HEK293 (cell line): ENCODE data around the gene SPRN.

Experiments
- CTCF ChIA-PET: fragments of 350-600 bp; formaldehyde crosslinking; extraction: SDS; loops from one replicate; lab custom pipeline; 2021; ENCODE audit warnings: antibody characterized with exemption; lab: Yijun Ruan, JAX
- POLR2A ChIA-PET: fragments of 300-600 bp; formaldehyde crosslinking; extraction: SDS; loops from one replicate; lab custom pipeline; 2020; ENCODE audit warnings: antibody characterized with exemption, inconsistent platforms; lab: Yijun Ruan, JAX
- H3K27ac ChIP-seq: fragments of 200-500 bp; sonication (Bioruptor generic); 2 replicates; pipeline ENCODE4 v1.5.1; 2014; ENCODE audit warnings: low read depth, low read length, control low read depth, inconsistent platforms; ENCODE audit errors: extremely low read depth
- H3K36me3 ChIP-seq, 2 experiments: fragments of 200-500 bp in 1 of 2; sonication (Bioruptor generic) in 1 of 2; 1 replicate in 1 of 2; 2 replicates in 1 of 2; pipeline ENCODE4 v1.5.1; 2014 to 2017; ENCODE audit warnings: inconsistent platforms in 2 of 2, low read length in 2 of 2; ENCODE audit not compliant: control insufficient read depth in 2 of 2, insufficient read depth in 1 of 2
- H3K4me1 ChIP-seq: fragments of 200-500 bp; sonication (Bioruptor generic); 2 replicates; pipeline ENCODE4 v1.5.1; 2014; ENCODE audit warnings: mild to moderate bottlenecking, low read length, inconsistent platforms; ENCODE audit not compliant: control insufficient read depth, insufficient read depth
- H3K4me3 ChIP-seq: 2 replicates; pipeline ENCODE4 v1.5.1; 2011; ENCODE audit warnings: low read depth, mild to moderate bottlenecking, control low read depth, low read length, moderate library complexity
- H3K9me3 ChIP-seq: fragments of 200-500 bp; sonication (Bioruptor generic); 2 replicates; pipeline ENCODE4 v1.5.1; 2014; ENCODE audit warnings: low read depth, low read length, inconsistent platforms; ENCODE audit not compliant: control insufficient read depth, insufficient read depth
- SETDB1 ChIP-seq: IDR thresholded peaks from one replicate; pipeline ENCODE4 v1.6.1; 2017; ENCODE audit warnings: mild to moderate bottlenecking, low read length, moderate library complexity, mixed read lengths; ENCODE audit not compliant: insufficient read length
- TRIM28 ChIP-seq: IDR thresholded peaks from 2 replicates; pipeline ENCODE4 v1.6.1; 2011; ENCODE audit warnings: low read length, control low read depth, borderline replicate concordance
- ZFHX2 ChIP-seq: fragments of 450-650 bp; formaldehyde crosslinking; conservative IDR thresholded peaks from 2 replicates; pipeline ENCODE4 v1.5.1; 2016; ENCODE audit warnings: missing biosample characterization, missing genetic modification characterization
- ZNF140 ChIP-seq: fragments of 450-650 bp; formaldehyde crosslinking; IDR thresholded peaks from 2 replicates; pipeline ENCODE4 v1.5.1; 2016; ENCODE audit warnings: missing biosample characterization, missing genetic modification characterization
- ZNF221 ChIP-seq: fragments of 450-650 bp; formaldehyde crosslinking; IDR thresholded peaks from 2 replicates; pipeline ENCODE4 v1.5.1; 2017; ENCODE audit warnings: missing biosample characterization, missing genetic modification characterization, borderline replicate concordance
- ZNF391 ChIP-seq: fragments of 450-650 bp; formaldehyde crosslinking; IDR thresholded peaks from 2 replicates; pipeline ENCODE4 v1.5.1; 2016; ENCODE audit warnings: low read depth, missing biosample characterization, missing genetic modification characterization, borderline replicate concordance
- ZNF558 ChIP-seq: fragments of 450-650 bp; formaldehyde crosslinking; IDR thresholded peaks from 2 replicates; pipeline ENCODE4 v1.5.1; 2016; ENCODE audit warnings: missing biosample characterization, missing genetic modification characterization
- ZNF560 ChIP-seq: fragments of 450-650 bp; formaldehyde crosslinking; IDR thresholded peaks from 2 replicates; pipeline ENCODE4 v1.5.1; 2017; ENCODE audit warnings: missing biosample characterization, missing genetic modification characterization, borderline replicate concordance
- ZNF654 ChIP-seq: fragments of 450-650 bp; formaldehyde crosslinking; IDR thresholded peaks from 2 replicates; pipeline ENCODE4 v1.5.1; 2016; ENCODE audit warnings: low read depth, missing biosample characterization, missing genetic modification characterization
- TF ChIP-seq, protein P1 (sequence below): fragments of 450-650 bp; formaldehyde crosslinking; IDR thresholded peaks from 2 replicates; pipeline ENCODE4 v1.5.1; 2016; ENCODE audit warnings: missing biosample characterization, missing genetic modification characterization
- TF ChIP-seq, protein P2 (sequence below): fragments of 450-650 bp; formaldehyde crosslinking; IDR thresholded peaks from 2 replicates; pipeline ENCODE4 v1.5.1; 2016; ENCODE audit warnings: missing biosample characterization, missing genetic modification characterization
- TF ChIP-seq, protein P3 (sequence below): fragments of 450-650 bp; formaldehyde crosslinking; IDR thresholded peaks from 2 replicates; pipeline ENCODE4 v1.5.1; 2016; ENCODE audit warnings: missing biosample characterization, missing genetic modification characterization, low read depth

The SPRN gene

DNA sequence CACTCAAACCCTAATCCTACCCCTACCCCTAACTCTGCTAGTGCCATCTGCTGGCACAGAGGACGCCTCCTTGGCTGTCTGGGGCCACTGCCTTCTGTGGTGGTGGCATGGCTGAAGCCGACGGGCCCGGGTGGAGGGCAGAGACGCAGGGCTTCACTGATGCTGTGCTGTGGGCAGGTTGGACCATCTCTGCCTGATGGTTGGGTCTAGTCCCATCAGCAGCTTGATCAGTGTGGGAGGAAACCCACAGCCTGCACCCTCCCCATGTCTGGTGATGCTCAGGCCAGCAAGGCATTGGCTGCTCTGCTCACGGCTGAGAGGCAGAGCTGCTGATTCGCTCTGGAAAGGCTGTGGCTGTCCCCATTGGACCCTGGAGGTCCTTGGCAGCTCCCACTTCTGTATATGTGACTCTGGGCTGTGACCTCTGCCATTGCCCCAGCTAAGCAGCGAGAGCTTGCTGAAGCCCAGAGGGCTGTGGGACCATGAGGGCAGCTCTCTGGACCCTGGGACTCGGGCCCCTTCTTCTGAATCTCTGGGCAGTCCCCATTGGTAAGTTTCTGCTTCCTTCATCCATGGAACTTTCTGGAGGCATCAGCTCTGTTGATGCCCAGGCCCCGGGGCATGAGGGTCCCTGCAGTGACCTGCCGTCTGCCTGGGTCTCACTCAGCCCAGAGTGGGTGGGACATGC, 29.2 kb upstream of the SPRN start, which contains the start of gene SCART1:
SCART1 (plus strand) TSS at position 430 of the 688 bp plus-strand sequence; CDS start at position 483, 53 bp downstream.
- no peak for TF ChIP-seq ZNF391 (tag by site-specific recombination)
- TF ChIP-seq ZFHX2 (tag by site-specific recombination): peak; percentile 7; the same call in 1 of the 2 replicates
- Histone ChIP-seq H3K27ac (no peak within 1 kb of the TSS), H3K9me3 (no peaks in the 10 kb centered on the region), H3K4me1 (no peaks in the 10 kb centered on the region), H3K4me3 (no peak within 1 kb of the TSS), H3K36me3 (no peaks in the 10 kb centered on the region)
- ChIA-PET CTCF (interaction anchor here (1.1 kb wide), 1 partner anchor 15 kb away, joined by 6 read pairs; no protein-coding TSS in a partner anchor), POLR2A (no interaction called here)

DNA sequence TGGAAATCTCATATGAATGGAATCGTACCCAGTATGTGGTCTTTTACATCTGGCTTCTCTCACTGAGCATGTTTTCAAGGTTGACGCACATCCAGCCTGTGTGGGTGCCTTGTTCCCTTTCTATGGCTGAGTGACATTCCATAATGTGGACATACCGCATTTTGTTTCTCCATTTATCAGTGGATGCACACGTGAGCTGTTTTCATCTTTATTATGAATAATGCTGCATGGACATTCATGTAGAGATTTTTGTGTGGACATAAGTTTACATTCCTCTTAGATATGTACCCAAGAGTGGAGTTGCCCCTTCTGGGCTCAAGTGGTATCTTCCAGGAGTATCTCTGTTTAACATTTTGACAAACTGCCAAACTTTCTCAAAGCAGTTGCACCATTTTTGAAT, 28.0 kb upstream of the SPRN start:
- POLR2A ChIA-PET: no interaction called here
- TF ChIP-seq, protein P1, sequence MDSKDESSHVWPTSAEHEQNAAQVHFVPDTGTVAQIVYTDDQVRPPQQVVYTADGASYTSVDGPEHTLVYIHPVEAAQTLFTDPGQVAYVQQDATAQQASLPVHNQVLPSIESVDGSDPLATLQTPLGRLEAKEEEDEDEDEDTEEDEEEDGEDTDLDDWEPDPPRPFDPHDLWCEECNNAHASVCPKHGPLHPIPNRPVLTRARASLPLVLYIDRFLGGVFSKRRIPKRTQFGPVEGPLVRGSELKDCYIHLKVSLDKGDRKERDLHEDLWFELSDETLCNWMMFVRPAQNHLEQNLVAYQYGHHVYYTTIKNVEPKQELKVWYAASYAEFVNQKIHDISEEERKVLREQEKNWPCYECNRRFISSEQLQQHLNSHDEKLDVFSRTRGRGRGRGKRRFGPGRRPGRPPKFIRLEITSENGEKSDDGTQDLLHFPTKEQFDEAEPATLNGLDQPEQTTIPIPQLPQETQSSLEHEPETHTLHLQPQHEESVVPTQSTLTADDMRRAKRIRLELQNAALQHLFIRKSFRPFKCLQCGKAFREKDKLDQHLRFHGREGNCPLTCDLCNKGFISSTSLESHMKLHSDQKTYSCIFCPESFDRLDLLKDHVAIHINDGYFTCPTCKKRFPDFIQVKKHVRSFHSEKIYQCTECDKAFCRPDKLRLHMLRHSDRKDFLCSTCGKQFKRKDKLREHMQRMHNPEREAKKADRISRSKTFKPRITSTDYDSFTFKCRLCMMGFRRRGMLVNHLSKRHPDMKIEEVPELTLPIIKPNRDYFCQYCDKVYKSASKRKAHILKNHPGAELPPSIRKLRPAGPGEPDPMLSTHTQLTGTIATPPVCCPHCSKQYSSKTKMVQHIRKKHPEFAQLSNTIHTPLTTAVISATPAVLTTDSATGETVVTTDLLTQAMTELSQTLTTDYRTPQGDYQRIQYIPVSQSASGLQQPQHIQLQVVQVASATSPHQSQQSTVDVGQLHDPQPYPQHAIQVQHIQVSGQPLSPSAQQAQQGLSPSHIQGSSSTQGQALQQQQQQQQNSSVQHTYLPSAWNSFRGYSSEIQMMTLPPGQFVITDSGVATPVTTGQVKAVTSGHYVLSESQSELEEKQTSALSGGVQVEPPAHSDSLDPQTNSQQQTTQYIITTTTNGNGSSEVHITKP (tag by site-specific recombination): peak; percentile 82
- TF ChIP-seq ZNF560 (tag by site-specific recombination): no peak
- TF ChIP-seq TRIM28: no peak
- no peak for TF ChIP-seq ZNF654 (tag by site-specific recombination)
- TF ChIP-seq, all 188 proteins: peak for 1
- Histone ChIP-seq H3K36me3 (no peaks in the 10 kb centered on the region), H3K27ac (no peak overlapping the region), H3K9me3 (no peaks in the 10 kb centered on the region), H3K4me3 (no peak overlapping the region), H3K4me1 (no peaks in the 10 kb centered on the region)
- CTCF ChIA-PET: no interaction called here

DNA sequence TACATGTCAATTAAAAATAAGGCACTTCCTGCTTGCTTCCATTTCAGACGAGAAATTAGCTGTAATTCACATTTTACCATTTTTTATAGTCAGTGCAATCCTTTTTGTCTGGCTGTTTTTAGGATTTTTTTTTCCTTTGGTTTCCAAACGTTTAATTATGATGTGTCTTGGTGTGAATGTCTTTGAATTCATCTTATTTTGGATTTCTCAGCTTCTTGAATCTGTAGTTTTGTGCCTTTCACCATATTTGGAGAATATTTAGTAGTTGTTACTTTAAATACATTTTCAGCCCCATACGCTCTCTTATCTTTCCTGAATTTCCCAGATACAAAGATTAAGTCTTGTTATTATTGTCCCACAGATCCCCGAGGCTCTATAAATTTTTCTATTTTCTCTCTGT, 26.9 kb upstream of the SPRN start:
- H3K4me3 ChIP-seq: no peak overlapping the region
- H3K27ac ChIP-seq: no peak overlapping the region
- no peaks in the 10 kb centered on the region for H3K9me3 ChIP-seq
- H3K36me3 ChIP-seq: no peaks in the 10 kb centered on the region
- TF ChIP-seq ZNF558 (tag by site-specific recombination): peak; percentile 96
- no peak for TF ChIP-seq ZNF221 (tag by site-specific recombination)
- TF ChIP-seq, all 188 proteins: peak for 1
- ChIA-PET POLR2A (interaction anchor here (0.6 kb wide), 1 partner anchor 302 kb away, joined by 3 read pairs; no protein-coding TSS in a partner anchor), CTCF (interaction anchor here (1.0 kb wide), 1 partner anchor 14 kb away, joined by 4 read pairs; no protein-coding TSS in a partner anchor)
- H3K4me1 ChIP-seq: no peaks in the 10 kb centered on the region

DNA sequence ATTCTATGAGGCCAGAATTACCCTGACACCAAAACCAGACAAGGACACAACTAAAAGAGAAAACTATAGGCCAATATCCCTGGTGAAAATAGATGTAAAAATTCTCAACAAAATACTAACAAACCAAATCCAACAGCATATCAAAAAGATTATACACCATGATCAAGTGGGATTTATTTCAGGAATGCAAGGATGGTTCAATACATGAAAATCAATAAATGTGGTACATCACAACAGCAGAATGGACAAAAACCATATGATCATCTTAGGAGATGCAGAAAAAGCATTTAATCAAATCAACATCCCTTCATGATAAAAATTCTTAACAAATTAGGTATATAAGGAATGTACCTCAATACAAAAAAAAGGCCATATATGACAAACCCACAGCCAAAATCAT, 23.7 kb upstream of the SPRN start:
- ChIA-PET CTCF (interaction anchor here (1.5 to 1.6 kb wide), 2 partner anchors 9 to 10 kb away, joined by 4 to 5 read pairs; no protein-coding TSS in a partner anchor), POLR2A (no interaction called here)
- Histone ChIP-seq H3K4me3 (no peak overlapping the region), H3K4me1 (no peaks in the 10 kb centered on the region), H3K9me3 (no peaks in the 10 kb centered on the region), H3K27ac (no peak overlapping the region), H3K36me3 (peaks cover 0 to 7% of the 10 kb centered on the region in 2 experiments; a peak in 1 of 3 replicates)
- peak; percentile 59 for TF ChIP-seq SETDB1
- TF ChIP-seq, protein P2, sequence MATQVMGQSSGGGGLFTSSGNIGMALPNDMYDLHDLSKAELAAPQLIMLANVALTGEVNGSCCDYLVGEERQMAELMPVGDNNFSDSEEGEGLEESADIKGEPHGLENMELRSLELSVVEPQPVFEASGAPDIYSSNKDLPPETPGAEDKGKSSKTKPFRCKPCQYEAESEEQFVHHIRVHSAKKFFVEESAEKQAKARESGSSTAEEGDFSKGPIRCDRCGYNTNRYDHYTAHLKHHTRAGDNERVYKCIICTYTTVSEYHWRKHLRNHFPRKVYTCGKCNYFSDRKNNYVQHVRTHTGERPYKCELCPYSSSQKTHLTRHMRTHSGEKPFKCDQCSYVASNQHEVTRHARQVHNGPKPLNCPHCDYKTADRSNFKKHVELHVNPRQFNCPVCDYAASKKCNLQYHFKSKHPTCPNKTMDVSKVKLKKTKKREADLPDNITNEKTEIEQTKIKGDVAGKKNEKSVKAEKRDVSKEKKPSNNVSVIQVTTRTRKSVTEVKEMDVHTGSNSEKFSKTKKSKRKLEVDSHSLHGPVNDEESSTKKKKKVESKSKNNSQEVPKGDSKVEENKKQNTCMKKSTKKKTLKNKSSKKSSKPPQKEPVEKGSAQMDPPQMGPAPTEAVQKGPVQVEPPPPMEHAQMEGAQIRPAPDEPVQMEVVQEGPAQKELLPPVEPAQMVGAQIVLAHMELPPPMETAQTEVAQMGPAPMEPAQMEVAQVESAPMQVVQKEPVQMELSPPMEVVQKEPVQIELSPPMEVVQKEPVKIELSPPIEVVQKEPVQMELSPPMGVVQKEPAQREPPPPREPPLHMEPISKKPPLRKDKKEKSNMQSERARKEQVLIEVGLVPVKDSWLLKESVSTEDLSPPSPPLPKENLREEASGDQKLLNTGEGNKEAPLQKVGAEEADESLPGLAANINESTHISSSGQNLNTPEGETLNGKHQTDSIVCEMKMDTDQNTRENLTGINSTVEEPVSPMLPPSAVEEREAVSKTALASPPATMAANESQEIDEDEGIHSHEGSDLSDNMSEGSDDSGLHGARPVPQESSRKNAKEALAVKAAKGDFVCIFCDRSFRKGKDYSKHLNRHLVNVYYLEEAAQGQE (tag by site-specific recombination): no peak
- TF ChIP-seq, protein P3, sequence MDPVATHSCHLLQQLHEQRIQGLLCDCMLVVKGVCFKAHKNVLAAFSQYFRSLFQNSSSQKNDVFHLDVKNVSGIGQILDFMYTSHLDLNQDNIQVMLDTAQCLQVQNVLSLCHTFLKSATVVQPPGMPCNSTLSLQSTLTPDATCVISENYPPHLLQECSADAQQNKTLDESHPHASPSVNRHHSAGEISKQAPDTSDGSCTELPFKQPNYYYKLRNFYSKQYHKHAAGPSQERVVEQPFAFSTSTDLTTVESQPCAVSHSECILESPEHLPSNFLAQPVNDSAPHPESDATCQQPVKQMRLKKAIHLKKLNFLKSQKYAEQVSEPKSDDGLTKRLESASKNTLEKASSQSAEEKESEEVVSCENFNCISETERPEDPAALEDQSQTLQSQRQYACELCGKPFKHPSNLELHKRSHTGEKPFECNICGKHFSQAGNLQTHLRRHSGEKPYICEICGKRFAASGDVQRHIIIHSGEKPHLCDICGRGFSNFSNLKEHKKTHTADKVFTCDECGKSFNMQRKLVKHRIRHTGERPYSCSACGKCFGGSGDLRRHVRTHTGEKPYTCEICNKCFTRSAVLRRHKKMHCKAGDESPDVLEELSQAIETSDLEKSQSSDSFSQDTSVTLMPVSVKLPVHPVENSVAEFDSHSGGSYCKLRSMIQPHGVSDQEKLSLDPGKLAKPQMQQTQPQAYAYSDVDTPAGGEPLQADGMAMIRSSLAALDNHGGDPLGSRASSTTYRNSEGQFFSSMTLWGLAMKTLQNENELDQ (tag by site-specific recombination): no peak
- no peak for TF ChIP-seq ZNF140 (tag by site-specific recombination)
